ENCODE data around the gene TRAF3IP3. TPM values are rescaled to one million over a fixed set of nuclear protein-coding genes. Genes with fewer than 3 reads are reported as not detected.

Gene TRAF3IP3
- total RNA-seq, 1 experiment from 2014 or later: not detected

DNA sequence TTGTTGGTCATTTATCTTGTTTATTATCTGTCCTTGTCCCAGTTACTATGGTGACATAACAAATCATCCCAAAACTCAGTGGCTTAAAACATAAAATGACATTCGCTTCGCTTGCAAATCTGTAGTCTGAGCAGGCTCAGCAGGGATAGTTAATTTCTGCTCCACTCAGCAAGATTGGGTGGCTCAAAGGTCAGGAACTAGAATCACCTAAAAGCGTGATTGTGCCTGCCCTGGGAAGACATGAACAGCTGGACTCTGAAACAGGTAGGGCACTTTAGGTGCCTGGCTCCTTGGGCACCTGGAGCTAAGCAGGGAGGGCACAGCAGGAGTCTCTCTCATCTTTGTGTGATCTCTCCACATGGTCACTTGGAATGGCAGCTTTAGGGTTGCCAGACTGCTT lies 14.7 kb upstream of the TRAF3IP3 start:
- WGBS (ENCODE audit: extremely low coverage, insufficient read length, low lambda C conversion rate): no CpG with 5 or more reads among the region's 3 CpGs
- TF ChIP-seq, protein P1, sequence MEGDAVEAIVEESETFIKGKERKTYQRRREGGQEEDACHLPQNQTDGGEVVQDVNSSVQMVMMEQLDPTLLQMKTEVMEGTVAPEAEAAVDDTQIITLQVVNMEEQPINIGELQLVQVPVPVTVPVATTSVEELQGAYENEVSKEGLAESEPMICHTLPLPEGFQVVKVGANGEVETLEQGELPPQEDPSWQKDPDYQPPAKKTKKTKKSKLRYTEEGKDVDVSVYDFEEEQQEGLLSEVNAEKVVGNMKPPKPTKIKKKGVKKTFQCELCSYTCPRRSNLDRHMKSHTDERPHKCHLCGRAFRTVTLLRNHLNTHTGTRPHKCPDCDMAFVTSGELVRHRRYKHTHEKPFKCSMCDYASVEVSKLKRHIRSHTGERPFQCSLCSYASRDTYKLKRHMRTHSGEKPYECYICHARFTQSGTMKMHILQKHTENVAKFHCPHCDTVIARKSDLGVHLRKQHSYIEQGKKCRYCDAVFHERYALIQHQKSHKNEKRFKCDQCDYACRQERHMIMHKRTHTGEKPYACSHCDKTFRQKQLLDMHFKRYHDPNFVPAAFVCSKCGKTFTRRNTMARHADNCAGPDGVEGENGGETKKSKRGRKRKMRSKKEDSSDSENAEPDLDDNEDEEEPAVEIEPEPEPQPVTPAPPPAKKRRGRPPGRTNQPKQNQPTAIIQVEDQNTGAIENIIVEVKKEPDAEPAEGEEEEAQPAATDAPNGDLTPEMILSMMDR (conservative IDR thresholded peaks at IDR 0.05): no peak

More for the DNA sequence above, 14.7 kb upstream of the TRAF3IP3 start:
- Histone ChIP-seq H3K14ac (ENCODE audit: insufficient read depth, low read length) (no peak overlapping the region), H3K23me2 (ENCODE audit: insufficient read length, low read depth, low read length, poor library complexity, severe bottlenecking) (no peaks in the 10 kb centered on the region), H3T11ph (ENCODE audit: low read length) (no peak overlapping the region), H2AK5ac (ENCODE audit: insufficient read length, low read length) (no peak overlapping the region), H4K8ac (replicated peaks; ENCODE audit: insufficient read length, low read depth, low read length) (no peak overlapping the region), H2BK12ac (ENCODE audit: insufficient read length, low read depth, low read length) (no peak overlapping the region), H3K27me3 (ENCODE audit: insufficient read depth, low read length) (no peaks in the 10 kb centered on the region; the same call in 1 of the 2 replicates), H3K9ac (ENCODE audit: extremely low read depth, insufficient read length, low read length) (no peak overlapping the region), H3K4me1 (ENCODE audit: insufficient read depth, low read length) (no peaks in the 10 kb centered on the region), H2BK20ac (ENCODE audit: low read depth, low read length, poor library complexity, severe bottlenecking) (no peak overlapping the region), H3K79me2 (ENCODE audit: insufficient read depth, low read length) (no peaks in the 10 kb centered on the region), H2BK15ac (ENCODE audit: low read depth, low read length) (no peak overlapping the region), H4K20me1 (ENCODE audit: control insufficient read depth, insufficient read depth, insufficient read length) (no peaks in the 10 kb centered on the region), H2BK5ac (ENCODE audit: insufficient read length, low read length) (no peak overlapping the region), H2BK120ac (ENCODE audit: low read depth, low read length, poor library complexity, severe bottlenecking) (no peak overlapping the region), H3K23ac (ENCODE audit: insufficient read length, low read depth, low read length) (no peak overlapping the region), H4K91ac (ENCODE audit: insufficient read length, low read depth, low read length) (no peak overlapping the region), H3K4me2 (ENCODE audit: insufficient read depth, insufficient read length, low read length) (no peak overlapping the region), H3K4ac (ENCODE audit: low read depth, low read length) (no peak overlapping the region), H3K27ac (ENCODE audit: insufficient read length, low read depth, low read length) (no peak overlapping the region), H3K9me3 (ENCODE audit: control insufficient read depth, low read depth, low read length) (no peaks in the 10 kb centered on the region), H4K5ac (ENCODE audit: insufficient read length, low read depth, low read length) (no peak overlapping the region), H3K18ac (ENCODE audit: insufficient read length, low read depth, low read length) (no peak overlapping the region), H2AFZ (ENCODE audit: low read length) (no peak overlapping the region), H3K79me1 (ENCODE audit: insufficient read depth, low read depth, low read length, poor library complexity, severe bottlenecking) (no peaks in the 10 kb centered on the region), H3K56ac (ENCODE audit: insufficient read length, low read depth, low read length) (no peak overlapping the region)
- Mint-ChIP-seq H3K27ac (no peak overlapping the region), H3K36me3 (ENCODE audit: insufficient read depth in 1 of 3, low read depth in 3 of 3) (no peaks in the 10 kb centered on the region), H3K4me1 (no peaks in the 10 kb centered on the region), H3K27me3 (ENCODE audit: low read depth) (peaks cover 52% of the 10 kb centered on the region), H3K4me3 (no peak overlapping the region), H3K9me3 (no peaks in the 10 kb centered on the region)
- DNase-seq: no peak
